ENCODE data around the gene MS4A8.
"Not testable (repeated sequence)": the region's sequence is repeated elsewhere in the genome, so short reads cannot be mapped to it uniquely, and the experiment has no call there.

The MS4A8 gene

DNA sequence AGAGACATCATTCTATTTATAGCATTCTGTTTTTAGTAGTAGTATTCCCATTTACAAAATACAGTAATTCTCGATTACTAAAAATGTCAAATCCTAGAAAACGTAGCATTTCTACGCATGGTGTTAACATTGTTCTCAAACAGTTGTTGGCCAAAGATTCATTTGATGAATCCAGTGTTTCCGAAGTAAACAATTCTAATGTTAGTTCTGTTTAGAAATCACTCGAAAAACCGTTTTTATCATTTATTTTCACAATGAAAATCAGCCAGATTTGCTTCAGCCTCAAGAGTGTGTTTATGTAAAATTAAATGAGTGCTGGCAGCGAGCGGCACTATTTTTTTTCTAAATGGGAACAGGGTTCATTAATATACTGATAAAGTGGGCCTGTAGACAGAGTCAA, 32.2 kb downstream of the MS4A8 start:
- DNase-seq: no peak

DNA sequence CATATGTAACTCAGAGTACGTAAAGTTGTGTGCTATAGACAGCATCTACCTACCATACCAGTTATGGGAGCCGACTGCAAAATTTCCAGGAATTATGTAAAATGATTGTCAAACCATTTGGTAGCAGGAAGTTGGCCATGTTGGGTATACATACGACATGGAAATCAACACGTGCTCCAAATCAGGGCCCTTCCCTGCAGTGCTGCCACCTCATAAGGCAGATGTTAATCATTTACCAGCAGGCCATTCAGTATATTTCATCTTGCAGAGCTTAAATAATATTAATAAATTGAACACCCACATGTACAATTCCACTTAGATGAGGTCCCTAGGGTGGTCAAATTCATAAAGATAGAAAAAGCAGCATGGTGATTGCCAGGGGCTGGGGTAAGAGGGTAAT, 34.9 kb downstream of the MS4A8 start:
- no peak for DNase-seq

DNA sequence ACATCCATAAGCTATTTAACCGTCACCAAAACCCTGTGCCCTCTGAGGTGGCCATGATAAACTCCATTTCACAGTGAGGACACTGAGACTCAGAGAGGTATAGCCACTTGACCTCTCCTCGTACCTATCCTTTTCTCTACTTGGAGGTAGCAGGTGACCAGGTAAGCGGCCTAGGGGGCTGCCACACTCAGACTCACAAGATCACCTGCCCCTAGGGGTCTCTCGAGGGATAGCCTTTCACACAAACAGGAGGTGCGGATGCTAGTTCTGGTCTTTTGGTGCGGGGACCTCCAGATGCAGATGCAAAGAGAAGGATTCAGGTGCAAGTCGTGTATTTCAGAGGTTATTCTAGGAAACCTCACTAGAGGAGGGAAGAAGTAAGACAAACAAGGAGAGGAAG, 39.7 kb downstream of the MS4A8 start:
- DNase-seq: no peak

DNA sequence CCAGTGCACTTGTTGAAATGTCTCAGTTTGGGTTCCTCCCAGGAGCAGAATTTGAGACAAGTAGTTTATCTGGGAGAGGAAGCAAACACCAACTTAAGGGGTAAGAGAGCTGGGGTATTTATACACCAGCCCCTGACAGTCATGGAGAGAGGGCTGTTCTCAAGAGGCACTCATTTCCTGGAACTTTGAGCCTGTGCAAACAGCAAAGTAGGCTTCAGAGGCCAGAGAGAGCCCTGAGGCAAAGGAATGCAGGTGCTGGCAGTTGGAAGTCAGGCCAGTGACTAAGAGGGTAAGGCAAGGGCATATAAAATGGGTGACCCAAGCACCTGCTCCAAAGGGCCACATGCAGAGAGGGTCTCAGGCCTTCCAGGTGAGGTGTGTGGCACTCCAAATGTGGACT, 41.2 kb downstream of the MS4A8 start:
- no peak for DNase-seq

DNA sequence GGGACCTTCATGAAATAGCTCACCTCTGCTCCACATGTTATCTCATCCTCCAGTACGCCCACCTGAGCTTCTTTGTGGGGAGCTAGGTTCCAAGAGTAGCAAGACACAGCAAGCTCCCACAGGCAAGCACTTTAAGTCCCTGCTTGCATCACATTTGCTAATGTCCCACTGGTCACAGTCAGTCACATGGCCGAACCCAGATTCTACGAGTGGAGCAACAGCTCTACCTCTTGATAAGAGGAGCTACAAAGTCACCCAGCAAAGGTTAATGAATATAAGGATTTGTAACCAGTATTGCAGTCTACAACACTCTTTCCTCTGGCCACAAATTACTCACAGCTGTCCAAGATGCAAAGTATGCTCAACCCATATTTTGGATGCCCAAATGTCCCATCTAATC, 42.0 kb downstream of the MS4A8 start:
- DNase-seq: no peak

DNA sequence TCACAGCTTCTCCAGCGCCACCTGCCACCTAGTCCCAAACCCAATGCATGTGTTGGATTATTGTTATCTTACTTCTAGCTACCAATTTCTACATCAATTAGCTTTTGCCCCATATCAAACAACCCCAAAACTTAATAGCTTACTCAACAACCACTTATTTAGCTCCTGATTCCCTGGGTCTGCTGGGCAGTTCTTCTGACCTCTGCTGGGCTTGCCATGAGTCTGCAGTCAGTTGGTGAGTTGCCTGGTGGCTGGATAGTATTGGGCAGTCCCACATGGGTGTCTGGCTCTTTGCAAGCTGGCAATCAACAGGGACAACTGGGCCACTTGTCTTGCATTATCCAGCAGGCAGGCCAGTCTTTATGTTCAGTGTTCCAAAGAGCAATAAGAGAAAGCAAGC, 43.6 kb downstream of the MS4A8 start:
- DNase-seq: no peak

DNA sequence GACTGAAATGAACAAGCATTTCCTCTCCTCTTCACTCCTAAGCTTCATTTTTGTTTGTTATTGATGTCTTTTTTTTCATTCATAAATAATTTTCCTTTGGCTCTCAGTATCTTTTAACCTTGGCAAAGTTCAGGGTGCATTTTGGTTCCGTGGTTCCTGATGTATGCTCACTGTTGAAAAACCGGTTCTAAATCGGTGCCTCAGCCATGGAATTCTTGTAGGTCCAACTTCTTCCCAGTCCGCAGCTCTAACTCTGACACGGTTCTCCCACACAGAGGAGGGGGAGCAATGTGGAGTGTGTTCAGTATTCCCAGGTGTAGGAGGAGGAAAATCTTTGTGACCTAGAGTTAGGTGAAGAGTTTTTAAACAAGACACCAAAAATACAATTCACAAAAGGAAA, 44.7 kb downstream of the MS4A8 start:
- DNase-seq: no peak

DNA sequence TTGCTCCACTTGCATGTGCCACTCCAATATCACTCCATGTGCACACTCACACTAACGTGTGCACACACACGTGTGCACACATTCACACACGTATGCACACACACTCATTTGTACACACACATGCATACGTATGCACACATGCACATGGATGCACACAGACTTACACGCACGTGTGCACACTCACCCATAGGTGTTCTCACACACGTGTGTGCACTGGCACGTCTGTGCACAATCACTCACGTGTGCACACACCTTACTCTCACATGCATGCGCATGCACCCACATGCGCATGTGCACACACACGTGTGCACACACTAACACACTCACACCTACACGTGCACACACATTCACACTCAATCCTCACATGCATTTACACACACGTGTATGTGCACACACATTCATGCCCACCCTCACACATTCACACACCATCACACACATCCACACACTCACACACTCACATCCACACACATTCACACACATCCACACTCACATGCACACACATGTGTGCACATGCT, 48.0 kb downstream of the MS4A8 start:
- DNase-seq: no peak

DNA sequence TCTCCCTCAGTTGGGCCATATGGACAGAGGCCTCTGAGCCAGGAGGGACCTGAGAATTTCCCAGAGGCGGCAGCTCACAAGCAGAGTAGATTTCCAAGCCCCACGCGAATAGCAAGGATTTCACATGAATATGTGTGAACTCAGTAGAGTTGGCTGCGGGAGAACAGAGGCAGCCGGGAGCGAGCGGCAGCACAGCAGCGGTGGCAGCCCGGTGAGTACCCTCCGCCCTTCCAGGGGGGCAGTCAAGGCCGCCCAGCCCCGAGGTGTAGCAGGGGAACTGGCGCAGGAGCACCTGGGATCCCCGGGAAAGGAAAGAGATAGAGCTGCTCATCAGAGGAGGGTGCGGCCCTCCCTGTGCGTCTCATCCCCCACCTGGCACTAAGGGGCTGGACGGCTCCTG, 48.8 kb downstream of the MS4A8 start:
- DNase-seq: no peak

DNA sequence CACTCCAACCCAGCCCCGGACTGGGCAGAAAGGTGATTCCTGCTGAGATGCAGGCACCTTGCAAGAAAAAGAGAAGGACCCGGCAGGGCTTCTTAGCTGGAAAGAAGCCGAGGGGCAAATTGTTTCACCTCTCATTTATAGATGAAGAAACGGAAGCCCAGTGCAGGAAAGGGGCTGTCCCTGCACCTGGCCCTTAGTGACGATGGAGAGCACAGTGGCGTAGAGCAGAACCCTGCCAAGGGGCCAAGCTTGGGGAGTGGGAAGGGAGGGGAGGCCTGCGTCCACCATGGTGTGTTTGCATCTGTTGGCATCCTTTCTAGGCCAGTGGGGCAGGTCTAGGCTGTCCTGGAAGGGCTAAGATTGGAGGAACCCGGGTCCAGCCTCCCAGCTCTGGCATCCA, 49.4 kb downstream of the MS4A8 start:
- no peak for DNase-seq

DNA sequence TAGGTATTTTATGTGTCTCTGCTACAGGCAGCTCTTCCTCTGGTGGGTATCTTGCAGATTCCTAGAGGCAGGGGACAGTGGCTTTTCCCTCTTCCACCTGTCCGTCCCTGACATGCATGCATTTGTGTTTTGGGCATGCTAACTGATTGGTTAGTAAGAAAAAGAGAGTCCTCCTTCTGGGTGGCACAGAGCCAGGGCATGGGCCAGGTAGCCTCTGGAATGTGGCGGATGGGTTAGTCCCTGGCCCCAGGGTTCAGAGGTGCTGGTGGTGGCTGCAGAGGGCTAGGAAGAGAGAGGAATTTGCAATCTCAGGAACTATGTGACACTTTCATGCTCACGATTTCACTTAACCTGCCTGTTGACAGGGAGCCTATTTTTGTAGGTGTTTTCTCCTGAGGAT, 51.5 kb downstream of the MS4A8 start:
- DNase-seq: no peak

DNA sequence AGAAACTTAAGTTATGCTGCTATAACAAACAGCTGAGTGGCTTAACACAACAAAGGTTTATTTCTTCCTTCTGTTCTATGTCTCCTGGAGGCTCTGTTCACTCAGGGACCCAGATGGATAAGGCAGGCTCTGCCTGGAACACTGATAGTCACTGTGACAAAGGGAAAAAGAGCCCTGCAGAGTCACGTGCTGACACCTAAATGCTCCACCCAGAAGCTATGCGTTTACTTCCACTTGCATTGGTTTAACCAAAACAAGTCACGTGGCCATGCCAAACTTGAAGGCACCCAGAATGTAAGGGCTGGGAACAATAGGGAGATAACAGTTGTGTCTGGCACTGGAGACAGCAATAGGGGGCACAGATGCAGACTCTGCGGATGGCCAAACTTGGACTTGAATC, 53.9 kb downstream of the MS4A8 start:
- no peak for DNase-seq

DNA sequence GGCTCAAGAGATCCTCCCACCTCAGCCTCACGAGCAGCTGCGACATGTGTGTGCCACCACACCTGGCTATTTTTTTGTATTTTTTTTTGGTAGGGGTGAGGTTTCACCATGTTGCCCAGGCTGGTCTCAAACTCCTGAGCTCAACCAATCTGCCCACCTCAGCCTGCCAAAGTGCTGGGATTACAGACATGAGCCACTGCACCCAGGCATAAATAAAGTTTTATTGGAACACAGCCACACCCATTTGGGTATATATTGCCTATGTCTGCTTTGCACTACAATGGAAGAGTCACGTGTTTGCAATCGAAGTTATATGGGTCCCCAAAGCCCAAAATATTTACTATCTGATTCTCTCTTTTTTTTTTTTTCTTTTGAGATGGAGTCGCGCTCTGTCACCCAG, 55.5 kb downstream of the MS4A8 start:
- DNase-seq: no peak

DNA sequence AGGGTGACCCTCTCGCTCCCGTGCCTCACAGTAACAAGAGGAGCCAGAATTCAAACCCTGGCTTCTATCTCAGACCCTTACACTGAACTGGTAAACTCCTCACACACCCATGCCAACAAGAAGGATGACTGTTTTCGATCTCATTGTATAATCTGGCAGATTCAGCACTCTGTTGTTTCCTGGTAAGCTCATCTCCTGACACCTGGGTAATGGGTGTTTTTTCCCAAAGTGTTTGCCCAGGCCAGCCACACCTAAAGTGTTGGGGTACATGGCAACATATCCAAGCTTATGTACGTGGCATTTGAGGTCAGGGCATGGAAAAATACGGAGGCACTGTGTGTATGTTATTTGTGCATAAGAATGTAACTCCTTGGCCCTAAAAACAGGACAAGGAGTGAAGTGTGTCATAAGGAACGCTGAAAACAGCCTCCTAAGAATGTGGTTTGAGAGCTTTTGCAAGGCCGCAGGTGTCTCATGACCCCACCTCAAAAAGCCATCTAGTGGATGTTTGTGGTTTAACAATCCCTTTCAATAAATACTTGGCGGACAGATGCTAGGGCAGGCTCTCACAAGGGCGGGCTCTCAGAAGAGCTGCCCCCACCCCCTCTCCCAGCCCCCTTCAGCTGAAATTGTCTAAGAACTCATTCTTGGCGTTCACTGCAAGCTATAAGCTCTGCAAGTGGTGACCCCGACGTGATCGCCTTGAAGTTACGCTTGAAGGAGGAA, 57.1 kb downstream of the MS4A8 start, which contains the start of gene MS4A15:
TSS of gene MS4A15 (plus strand) at position 561 of the 726 bp plus-strand sequence. CDS start 6,867 bp downstream, outside the sequence.
- DNase-seq: peak; percentile 3

DNA sequence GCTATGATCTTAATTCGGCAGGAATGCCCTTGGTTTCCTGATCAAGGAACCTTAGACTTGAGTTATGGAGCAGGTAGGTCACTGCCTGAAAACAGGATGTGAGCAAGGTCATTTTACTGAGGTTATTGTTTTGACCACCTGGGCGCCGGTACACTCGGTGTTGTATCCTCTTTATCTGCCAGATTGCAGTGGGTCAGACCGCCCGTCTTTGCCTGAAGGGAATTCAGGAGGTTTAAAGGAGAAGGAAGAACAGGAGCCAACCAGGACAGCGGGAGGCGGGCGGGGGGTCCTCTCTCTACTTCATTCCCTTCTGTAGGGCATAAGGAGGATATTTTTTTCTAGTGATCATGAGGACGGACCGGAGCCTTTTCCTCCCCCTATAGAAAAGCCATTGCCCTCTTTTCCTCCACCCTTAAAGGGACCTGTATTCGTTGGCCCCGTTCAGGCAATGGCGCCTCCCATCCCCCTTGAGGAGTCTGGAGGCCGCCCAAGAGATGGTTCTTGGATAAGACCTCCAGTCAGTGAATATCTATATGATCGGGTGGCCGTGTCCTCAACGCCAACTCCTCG, 57.9 kb downstream of the MS4A8 start:
- no peak for DNase-seq

DNA sequence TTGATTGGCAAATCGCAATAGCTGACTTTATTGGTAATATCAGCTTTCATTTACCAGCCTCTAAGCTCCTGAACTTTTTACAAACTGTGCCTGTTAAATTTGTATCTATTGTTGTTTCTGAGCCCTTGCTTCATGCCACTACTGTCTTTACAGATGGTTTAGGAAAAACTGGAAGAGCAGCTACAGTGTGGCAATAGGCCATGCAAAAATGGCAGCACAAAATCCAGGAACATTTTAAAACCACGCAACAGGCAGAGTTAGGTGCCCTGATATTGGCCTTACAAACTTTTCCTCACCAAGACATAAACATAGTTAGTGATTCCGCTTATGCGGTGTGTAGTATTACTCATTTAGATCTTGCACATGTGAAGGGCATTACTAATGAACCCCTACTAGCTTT, 59.3 kb downstream of the MS4A8 start:
- not testable (repeated sequence) for DNase-seq

DNA sequence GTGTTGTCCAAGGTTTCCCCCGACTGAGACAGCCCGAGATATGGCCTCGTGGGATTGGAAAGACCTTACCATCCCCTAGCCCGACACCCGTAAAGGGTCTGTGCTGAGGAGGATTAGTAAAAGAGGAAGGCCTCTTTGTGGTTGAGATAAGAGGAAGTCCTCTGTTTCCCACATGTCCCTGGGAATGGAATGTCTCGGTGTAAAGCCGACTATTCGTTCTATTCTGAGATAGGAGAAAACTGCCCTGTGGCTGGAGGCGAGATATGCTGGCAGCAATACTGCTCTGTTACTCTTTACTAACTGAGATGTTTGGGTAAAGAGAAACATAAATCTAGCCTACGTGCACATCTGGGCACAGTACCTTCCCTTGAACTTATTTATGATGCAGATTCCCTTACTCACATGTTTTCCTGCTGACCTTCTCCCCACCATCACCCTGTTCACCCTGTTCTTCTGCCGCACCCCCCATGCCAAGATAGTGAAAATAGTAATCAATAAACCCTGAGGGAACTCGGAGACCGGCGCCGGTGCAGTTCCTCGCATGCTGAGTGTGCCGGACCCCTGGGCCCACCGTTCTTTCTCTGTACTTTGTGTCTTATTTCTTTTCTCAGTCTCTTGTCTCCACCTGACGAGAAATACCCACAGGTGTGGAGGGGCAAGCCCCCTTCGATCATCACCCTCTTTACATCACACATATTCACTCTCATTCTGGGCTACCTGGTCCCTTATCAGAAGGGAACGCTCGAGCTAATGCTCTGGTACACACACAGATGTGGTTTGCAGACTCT, 60.2 kb downstream of the MS4A8 start:
- not testable (repeated sequence) for DNase-seq

DNA sequence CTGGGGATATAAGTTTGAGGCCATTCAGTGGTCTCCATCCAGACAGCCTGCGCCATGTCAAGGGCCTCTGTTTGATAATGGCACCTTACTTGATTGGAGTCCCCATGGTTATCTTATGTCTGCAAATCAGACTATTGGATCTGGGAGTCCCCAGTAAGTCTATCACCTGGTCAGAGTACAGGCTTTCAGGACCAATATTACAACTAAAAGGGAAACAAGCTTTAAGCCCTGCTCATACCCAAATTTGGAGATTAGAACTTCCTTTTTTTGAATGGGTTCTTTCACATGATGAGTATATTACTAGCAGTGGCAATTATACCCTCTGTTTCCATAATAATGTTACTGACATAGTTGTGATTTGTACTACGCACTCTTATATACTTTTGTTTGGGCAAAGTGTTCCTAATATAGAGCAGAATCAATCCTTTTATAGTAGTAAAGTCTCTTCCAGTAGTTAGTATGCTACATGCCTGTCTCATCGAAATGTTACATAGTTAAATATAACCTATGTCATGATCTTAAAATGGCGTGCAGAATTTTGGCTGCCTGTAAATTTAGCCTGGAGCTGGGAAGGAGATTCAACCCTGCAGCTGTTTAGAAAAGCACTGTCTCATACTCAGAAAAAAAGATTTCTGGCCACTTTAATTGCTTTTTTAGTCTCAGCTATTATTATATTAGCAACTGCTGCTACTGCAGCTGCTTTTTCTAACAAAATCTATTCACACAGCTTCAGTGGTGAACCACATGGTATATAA, 62.2 kb downstream of the MS4A8 start:
- DNase-seq: no peak

DNA sequence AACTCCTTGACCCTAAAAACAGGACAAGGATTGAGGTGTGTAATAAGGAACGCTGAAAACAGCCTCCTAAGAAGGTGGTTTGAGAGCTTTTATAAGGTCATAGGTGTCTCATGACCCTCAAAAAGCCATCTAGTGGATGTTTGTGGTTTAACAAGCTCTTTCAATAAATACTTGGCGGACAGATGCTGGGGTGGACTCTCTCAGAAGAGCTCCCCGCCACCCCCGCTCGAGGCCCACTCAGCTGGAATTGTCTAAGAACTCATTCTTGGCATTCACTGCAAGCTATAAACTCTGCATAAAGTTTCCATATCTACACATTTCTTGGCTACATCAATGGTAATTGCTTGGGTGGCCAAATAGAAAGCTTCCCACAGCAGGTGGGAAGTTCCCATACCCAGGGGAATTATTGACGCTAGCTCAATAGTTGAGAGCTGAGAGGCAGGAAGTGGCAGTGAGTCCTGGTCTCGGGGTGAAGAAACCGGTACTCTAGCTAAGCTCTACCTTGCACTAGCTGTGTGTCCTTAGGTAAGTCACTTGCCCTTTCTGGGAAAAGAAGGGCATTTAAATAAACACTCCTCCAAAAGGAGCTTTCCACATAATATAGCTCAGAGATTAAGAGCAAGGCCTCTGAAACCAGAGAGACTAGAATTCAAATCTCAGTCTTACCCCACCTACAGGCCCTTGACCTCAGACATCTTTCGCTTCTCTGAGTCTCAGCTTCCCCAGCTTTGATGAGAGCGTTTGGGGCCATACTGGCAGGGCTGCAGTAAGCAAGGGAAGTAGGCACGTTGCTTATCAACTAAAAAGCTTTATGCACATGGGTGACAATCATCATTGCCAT, 63.7 kb downstream of the MS4A8 start:
- DNase-seq: no peak

DNA sequence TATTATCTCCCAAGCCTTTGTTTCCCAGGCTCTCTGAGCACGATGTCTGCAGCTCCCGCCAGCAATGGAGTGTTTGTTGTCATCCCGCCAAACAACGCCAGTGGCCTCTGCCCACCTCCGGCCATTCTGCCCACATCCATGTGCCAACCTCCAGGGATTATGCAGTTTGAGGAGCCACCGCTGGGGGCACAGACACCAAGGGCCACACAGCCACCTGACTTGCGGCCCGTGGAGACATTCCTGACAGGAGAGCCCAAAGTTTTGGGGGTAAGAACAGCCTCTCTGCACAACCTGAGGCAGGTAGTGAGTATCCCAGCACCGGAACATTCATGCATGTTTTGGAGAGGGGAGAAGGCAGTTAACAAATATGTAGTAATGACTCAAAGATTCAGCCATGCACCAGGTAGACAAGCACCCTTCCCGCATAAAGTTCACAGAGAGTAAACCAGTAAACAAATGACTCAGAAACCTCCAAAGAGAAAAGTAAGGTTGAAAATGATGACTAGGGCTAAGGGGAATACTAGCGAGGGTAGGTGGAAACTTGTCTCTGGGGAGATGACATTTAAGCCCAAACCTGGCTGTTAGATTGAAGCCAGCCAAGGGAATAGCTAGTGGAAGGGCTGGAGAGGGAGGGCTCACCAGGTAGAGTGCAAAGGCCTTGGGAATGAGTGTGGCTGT, 64.4 kb downstream of the MS4A8 start:
- DNase-seq: no peak

DNA sequence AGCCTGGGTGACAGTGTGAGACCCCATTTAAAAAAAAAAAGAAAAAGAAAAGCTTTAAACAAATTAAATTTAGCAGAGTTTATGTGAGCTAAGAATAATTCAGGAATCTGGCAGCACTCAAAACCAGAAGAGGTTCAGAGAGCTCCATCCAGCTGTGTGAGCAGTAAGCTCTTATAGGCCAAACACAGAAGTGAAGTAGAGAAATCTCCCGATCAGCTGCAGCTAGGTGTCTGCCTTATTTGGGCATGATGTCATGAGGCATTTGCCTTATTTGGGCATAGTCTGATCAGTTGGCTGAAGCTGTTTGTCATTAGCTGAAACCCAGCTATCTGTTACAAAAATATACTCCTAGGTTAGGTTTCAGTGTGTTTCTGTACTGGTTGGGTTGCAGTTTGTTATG, 65.5 kb downstream of the MS4A8 start:
- no peak for DNase-seq

DNA sequence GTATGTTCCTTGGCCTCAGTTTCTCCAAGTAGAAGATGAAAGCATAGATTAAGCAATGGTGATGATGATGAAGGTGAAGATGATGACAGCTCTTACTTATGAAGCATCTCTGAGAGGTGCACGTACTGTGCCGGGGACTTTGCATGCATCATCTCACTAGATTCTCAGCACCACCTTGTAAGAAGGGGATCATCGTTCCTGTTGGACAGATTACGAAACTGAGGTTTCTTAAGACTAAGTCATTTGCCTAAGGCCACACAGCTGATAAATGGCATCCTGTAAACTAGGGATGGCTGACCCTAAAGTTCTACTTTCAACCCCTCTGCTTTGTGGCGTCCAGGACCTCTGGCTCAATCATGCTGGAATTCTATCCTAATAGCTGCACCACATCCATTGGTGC, 65.9 kb downstream of the MS4A8 start:
- no peak for DNase-seq
